Keratinocyte (primary cell): ENCODE measurements around the gene HMCN2. TPM values are rescaled to one million over a fixed set of nuclear protein-coding genes. Genes with fewer than 3 reads are reported as not detected.

ENCODE experiments used
- DNase-seq: peaks from one replicate; pipeline ENCODE4 v3.0.0-alpha.2; 2011; ENCODE audit warnings: low read depth, missing footprints, low spot score
- FAIRE-seq: peaks from 2 replicates; lab custom pipeline; 2011; peaks lifted over from hg19 to GRCh38; lab: Jason Lieb, UNC
- H2AFZ ChIP-seq: 2 replicates; pipeline ENCODE4 v1.6.0; 2012; ENCODE audit warnings: low read length, control low read depth, inconsistent platforms; ENCODE audit not compliant: control insufficient read depth
- H3K27ac ChIP-seq: 2 replicates; pipeline ENCODE4 v1.5.1; 2011; ENCODE audit warnings: low read length; ENCODE audit not compliant: control insufficient read depth, insufficient read depth
- H3K27me3 ChIP-seq: 3 replicates; pipeline ENCODE4 v1.6.0; 2011; ENCODE audit warnings: low read length; ENCODE audit not compliant: control insufficient read depth, insufficient read depth; ENCODE audit errors: extremely low read depth
- H3K36me3 ChIP-seq, 2 experiments: 2 replicates in 1 of 2; 3 replicates in 1 of 2; pipeline ENCODE4 v1.5.1; 2011; ENCODE audit warnings: low read length in 2 of 2, mild to moderate bottlenecking in 1 of 2; ENCODE audit not compliant: control insufficient read depth in 2 of 2, insufficient read depth in 2 of 2; ENCODE audit errors: extremely low read depth in 1 of 2
- H3K4me1 ChIP-seq: 3 replicates; pipeline ENCODE4 v1.5.1; 2011; ENCODE audit warnings: low read length; ENCODE audit not compliant: control insufficient read depth, insufficient read depth; ENCODE audit errors: extremely low read depth
- H3K4me2 ChIP-seq: 3 replicates; pipeline ENCODE4 v1.6.0; 2011; ENCODE audit warnings: low read depth, low read length; ENCODE audit not compliant: control insufficient read depth, insufficient read depth; ENCODE audit errors: extremely low read depth
- H3K4me3 ChIP-seq, 3 experiments: fragments of 200-600 bp in 1 of 3; sonication (generic) in 1 of 3; 2 replicates in 2 of 3; 3 replicates in 1 of 3; pipeline ENCODE4 v1.5.1; 2011 to 2016; ENCODE audit warnings: low read length in 3 of 3, mild to moderate bottlenecking in 3 of 3, control low read depth in 2 of 3, inconsistent platforms in 1 of 3, low read depth in 1 of 3, mixed read lengths in 1 of 3, mixed run types in 1 of 3, moderate library complexity in 1 of 3; ENCODE audit not compliant: control insufficient read depth in 2 of 3, insufficient read depth in 2 of 3; ENCODE audit errors: extremely low read depth in 1 of 3
- H3K79me2 ChIP-seq: 2 replicates; pipeline ENCODE4 v1.6.0; 2012; ENCODE audit warnings: low read length; ENCODE audit not compliant: control insufficient read depth, insufficient read depth
- H3K9ac ChIP-seq: 3 replicates; pipeline ENCODE4 v1.6.0; 2011; ENCODE audit warnings: low read length; ENCODE audit not compliant: control insufficient read depth, insufficient read depth; ENCODE audit errors: extremely low read depth
- H3K9me1 ChIP-seq: 3 replicates; pipeline ENCODE4 v1.6.0; 2011; ENCODE audit warnings: low read length; ENCODE audit not compliant: control insufficient read depth, insufficient read depth; ENCODE audit errors: extremely low read depth
- H3K9me3 ChIP-seq: 2 replicates; pipeline ENCODE4 v1.5.1; 2012; ENCODE audit warnings: low read depth, low read length; ENCODE audit not compliant: control insufficient read depth
- H4K20me1 ChIP-seq: 3 replicates; pipeline ENCODE4 v1.6.0; 2011; ENCODE audit warnings: low read length; ENCODE audit not compliant: control insufficient read depth, insufficient read depth; ENCODE audit errors: extremely low read depth
- CTCF ChIP-seq, 3 experiments: IDR thresholded peaks in 1 of 3; conservative IDR thresholded peaks in 1 of 3; optimal IDR thresholded peaks in 1 of 3; 2 replicates in 2 of 3; 3 replicates in 1 of 3; pipeline versions ENCODE3 to v1.5.1; 2011; ENCODE audit warnings: low read length in 3 of 3, mild to moderate bottlenecking in 3 of 3, moderate library complexity in 2 of 3, control low read depth in 1 of 3, inconsistent platforms in 1 of 3; ENCODE audit not compliant: insufficient read depth in 2 of 3; ENCODE audit errors: extremely low read depth in 1 of 3
- EZH2 ChIP-seq: IDR thresholded peaks from one replicate; pipeline ENCODE4 v1.6.1; 2012; ENCODE audit warnings: inconsistent platforms, mild to moderate bottlenecking, low read length, moderate library complexity
- dilution Hi-C: fragments of 300-500 bp; cut with MboI; formaldehyde crosslinking; loops from one replicate; pipeline ENCODE4 v1.7.0; 2020; ENCODE audit warnings: low sequenced_read_pairs; ENCODE audit not compliant: extremely low pct_ligation_motif_present
- polyA plus RNA-seq, 5 experiments: library from polyadenylated mRNA; depleted of rRNA in 3 of 5; stranded (reverse) in 3 of 5; stranded (forward) in 1 of 5; unstranded in 1 of 5; fragments of >200 nt; gene quantifications; 1 replicate in 1 of 5; 2 replicates in 3 of 5; 3 replicates in 1 of 5; pipeline versions ENCODE4 v1.2.1 to v1.2.3, GENCODE V29; 2011 to 2012; ENCODE audit warnings: missing spikeins in 2 of 5, low read depth in 1 of 5, low replicate concordance in 1 of 5

HMCN2 gene
- polyA plus RNA-seq, 1 donor (not counting 4 experiments of a cell fraction or from before 2014, with no cell fraction given) = not detected

GRCh38 chr9:130349398-130349797 is 83.8 kb downstream of the HMCN2 start:
- peaks cover 4% of the 10 kb centered on the region for H3K4me1 ChIP-seq
- no peak overlapping the region for H2AFZ ChIP-seq
- no peak overlapping the region for H3K4me3 ChIP-seq
- no peaks in the 10 kb centered on the region for H3K79me2 ChIP-seq
- H3K9ac ChIP-seq = no peak overlapping the region
- dilution Hi-C loops = no loop called here
- H3K36me3 ChIP-seq = no peaks in the 10 kb centered on the region
- DNase-seq = no peak
- no peak overlapping the region for H3K4me2 ChIP-seq
- no peaks in the 10 kb centered on the region for H4K20me1 ChIP-seq
- H3K9me1 ChIP-seq = no peaks in the 10 kb centered on the region
- no peak overlapping the region for H3K27ac ChIP-seq
- H3K27me3 ChIP-seq = no peaks in the 10 kb centered on the region
- TF ChIP-seq EZH2 = no peak
- TF ChIP-seq CTCF (optimal IDR thresholded peaks at IDR 0.05 in 1 of 3, IDR thresholded peaks at IDR 0.05 in 1 of 3, conservative IDR thresholded peaks at IDR 0.05 in 1 of 3; ENCODE audit: extremely low read depth in 1 of 3, insufficient read depth in 2 of 3, low read length in 3 of 3) = no peak
- FAIRE-seq = no peak
- H3K9me3 ChIP-seq = no peaks in the 10 kb centered on the region

- Histone ChIP-seq H3K27ac (no peak overlapping the region), H3K36me3 (no peaks in the 10 kb centered on the region), H4K20me1 (no peaks in the 10 kb centered on the region), H3K4me2 (no peak overlapping the region), H3K9me3 (no peaks in the 10 kb centered on the region), H2AFZ (no peak overlapping the region), H3K27me3 (no peaks in the 10 kb centered on the region), H3K9ac (no peak overlapping the region), H3K9me1 (no peaks in the 10 kb centered on the region), H3K4me3 (no peak overlapping the region), H3K4me1 (peaks cover 4% of the 10 kb centered on the region), H3K79me2 (no peaks in the 10 kb centered on the region)
- no peak for FAIRE-seq
- dilution Hi-C loops = no loop called here
- no peak for TF ChIP-seq EZH2
- no peak for TF ChIP-seq CTCF (optimal IDR thresholded peaks at IDR 0.05 in 1 of 3, IDR thresholded peaks at IDR 0.05 in 1 of 3, conservative IDR thresholded peaks at IDR 0.05 in 1 of 3; ENCODE audit: extremely low read depth in 1 of 3, insufficient read depth in 2 of 3, low read length in 3 of 3)
- DNase-seq = no peak
These were observed 85.8 kb downstream of the HMCN2 start for GRCh38 chr9:130351343-130351742.
